Measurements from ENCODE around the gene VAV3.

Gene VAV3

GRCh38 chr1:107555578-107555977 lies 409.4 kb downstream of the VAV3 start:
- DNase-seq, result no peak

- no peak for DNase-seq
Observed at GRCh38 chr1:107552781-107553180, 412.2 kb downstream of the VAV3 start.

DNA sequence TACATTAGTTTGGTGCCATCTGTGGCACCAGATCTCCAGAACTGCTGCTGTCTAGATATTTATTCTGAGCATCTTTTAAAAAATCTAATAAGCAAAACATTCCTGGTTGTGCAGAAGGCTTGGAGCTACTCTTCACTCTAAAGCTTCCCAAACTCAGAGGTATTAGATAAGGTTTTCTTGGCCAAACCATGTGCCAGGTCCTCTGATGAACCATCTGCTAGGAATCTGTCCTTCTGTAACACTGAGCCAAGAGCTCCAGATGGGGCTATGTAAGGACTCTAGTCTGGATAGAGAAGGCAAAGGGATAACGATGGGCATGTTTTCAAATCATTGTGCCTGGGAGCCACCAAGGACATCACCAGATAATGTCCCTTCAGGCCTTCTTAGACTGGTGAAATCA lies 413.5 kb downstream of the VAV3 start:
- no peak for DNase-seq

- no peak for DNase-seq
Observed at GRCh38 chr1:107550358-107550757, 414.6 kb downstream of the VAV3 start.

GRCh38 chr1:107549152-107549810 lies 415.7 kb downstream of the VAV3 start:
- no peak for DNase-seq

DNA sequence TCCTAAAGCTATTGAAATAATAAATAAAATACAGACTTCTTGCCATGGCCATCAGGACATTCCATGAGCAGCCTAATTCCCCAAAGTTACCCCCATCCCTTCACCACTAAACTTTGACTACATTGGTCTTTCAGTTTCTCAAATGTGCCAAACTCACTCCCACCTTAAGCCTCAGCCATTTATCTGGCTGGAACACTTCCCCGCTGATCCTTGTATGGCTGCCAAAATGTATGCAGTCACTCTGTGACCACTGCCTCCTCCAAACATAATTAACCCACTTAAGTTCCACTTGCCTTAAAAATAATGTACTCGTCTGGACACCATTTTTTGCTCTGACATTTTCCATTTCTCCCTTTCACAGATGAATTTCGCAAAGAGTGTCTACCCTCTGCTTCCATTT lies 416.7 kb downstream of the VAV3 start:
- DNase-seq, result no peak

DNA sequence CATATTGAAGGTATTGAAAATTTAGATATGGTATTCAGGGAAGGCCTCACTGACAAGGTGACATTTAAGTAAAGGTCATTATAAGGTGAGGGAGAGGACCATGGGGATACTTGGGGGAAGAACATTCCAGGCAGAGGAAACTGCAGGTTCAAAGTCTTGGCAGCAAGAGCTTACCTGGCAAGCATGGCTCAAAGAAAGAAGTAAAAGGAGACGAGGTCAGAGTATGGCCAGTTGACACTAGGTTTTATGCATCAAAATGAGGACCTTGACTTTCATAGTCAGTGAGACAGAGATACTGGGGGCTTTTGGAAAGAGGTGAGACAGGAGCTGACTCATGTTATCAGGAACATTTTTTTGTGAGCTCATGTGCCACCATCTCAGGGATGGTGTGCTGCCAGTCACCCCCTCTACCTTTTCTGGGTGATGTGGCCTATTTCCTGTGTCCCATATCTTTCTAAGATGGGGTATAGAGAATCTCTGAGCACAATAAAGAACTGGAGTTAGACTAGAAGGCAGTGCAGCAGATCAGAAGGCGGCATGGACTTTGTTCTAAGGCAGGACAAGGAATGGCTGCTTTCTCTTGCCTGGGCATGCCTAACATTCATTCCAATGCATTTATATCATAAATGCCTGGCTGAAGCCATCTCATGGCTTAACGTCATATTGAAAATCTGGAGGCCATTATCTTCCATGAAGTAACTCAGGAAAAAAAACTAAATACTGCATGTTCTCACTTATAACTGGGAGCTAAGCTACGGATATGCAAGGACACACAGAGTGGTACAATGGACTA lies 417.4 kb downstream of the VAV3 start:
- no peak for DNase-seq

- DNase-seq, result no peak
Observed at GRCh38 chr1:107546576-107546975, 418.4 kb downstream of the VAV3 start.

GRCh38 chr1:107545879-107546278 lies 419.1 kb downstream of the VAV3 start:
- DNase-seq, result no peak

DNA sequence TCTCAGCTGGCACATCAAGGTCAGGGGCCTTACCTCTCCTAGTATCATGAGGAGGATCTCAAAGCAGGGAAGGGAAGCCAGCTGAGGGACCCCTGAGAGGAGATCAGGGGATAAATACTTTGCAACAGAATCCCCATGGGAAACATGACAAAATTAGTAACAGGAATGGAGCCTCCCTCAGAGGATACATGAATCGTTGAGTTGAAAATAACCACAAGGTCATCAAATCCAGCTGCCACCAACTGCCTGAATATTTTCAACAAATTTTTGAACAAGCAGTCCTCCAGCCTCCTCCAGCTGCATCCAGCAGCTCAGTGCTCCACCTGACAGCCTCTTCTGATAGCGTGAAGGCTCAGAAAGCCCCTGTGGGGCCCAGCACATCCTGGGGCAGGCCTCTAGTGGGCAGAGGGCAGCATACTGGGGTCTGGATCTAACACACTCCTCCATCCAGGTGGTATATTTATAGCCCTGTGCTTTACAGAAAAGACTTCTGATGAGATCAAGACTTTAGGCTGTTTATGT lies 419.9 kb downstream of the VAV3 start:
- no peak for DNase-seq

DNA sequence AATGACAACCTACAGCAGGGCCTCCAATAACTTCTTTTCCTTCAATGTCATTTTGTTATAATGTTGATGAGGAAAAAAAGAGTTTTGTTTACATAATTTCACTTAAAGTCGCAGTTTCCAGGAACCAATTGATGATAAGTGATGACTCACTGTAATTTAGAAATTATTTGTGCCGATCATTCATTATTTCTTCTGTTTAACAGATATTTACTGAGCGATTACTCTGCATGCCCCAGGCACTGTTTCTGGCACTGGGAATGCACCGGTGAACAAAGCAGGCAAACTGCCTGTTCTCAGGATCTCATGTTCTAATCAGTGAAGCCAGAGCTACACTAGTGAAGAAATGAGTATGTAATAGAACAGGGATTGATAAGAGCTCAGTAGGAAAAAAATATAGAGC lies 420.7 kb downstream of the VAV3 start:
- no peak for DNase-seq

- DNase-seq, result no peak
Observed at GRCh38 chr1:107541412-107541811, 423.6 kb downstream of the VAV3 start.

DNA sequence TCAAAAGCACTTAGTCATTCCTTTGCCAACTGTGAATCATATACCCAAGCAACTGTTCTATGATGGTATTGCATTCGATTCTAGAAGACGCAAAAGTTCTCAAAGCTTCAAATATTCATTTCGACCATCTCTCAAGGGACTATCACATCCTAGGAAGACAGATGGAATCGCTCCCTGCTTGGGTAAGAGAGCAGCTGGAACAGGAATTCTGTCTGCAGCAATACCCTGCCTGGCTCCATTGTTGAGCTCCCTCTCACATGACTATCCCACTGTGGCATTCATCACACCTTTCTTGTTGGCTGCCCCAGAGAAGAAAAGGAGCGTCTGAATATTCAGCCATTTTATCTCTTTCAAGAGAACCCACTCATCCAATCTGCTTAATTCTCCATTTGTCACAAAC lies 426.5 kb downstream of the VAV3 start:
- no peak for DNase-seq

- no peak for DNase-seq
Observed at GRCh38 chr1:107536266-107536665, 428.7 kb downstream of the VAV3 start.

DNA sequence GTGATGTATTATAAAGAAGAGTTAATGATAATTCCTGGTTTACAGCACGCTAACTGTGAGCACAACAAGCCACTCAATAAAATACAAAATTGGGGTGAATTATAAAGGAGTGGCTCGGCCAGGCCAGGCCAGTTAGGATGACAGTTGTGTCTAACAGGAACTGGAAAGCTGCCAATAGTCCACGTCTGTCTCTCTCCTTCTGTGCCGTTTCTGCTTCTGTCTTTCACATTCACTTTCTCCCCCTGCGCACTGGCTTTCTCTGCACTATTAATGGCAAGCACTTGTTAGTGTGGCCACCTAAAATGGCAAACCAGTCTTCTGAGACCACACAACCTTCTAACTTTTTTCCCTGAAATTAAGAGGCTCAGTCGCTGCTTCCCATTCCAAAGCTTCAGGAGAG lies 429.9 kb downstream of the VAV3 start:
- no peak for DNase-seq

- DNase-seq, result no peak
Observed at GRCh38 chr1:107534632-107535031, 430.3 kb downstream of the VAV3 start.

GRCh38 chr1:107533436-107533835 lies 431.5 kb downstream of the VAV3 start:
- no peak for DNase-seq

DNA sequence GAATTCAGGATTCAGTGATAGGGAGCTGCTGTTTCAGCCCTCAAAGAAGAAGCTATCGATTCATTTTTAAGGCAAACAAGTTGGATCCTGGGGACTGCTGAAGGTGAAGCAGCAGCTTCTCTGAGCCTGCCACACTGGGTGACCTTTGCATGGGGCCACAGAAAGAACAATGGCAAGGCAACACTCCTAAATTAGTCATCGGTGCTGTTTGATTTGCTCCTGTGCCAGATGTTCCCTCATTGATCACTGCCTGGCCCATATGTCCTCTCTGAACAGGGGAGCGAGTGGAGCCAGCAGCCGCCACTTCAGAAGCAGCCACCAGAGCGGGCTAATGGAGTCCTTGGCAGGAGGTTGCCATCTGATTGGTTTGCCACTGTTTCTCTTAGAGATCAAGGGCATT lies 432.7 kb downstream of the VAV3 start:
- DNase-seq, result no peak

DNA sequence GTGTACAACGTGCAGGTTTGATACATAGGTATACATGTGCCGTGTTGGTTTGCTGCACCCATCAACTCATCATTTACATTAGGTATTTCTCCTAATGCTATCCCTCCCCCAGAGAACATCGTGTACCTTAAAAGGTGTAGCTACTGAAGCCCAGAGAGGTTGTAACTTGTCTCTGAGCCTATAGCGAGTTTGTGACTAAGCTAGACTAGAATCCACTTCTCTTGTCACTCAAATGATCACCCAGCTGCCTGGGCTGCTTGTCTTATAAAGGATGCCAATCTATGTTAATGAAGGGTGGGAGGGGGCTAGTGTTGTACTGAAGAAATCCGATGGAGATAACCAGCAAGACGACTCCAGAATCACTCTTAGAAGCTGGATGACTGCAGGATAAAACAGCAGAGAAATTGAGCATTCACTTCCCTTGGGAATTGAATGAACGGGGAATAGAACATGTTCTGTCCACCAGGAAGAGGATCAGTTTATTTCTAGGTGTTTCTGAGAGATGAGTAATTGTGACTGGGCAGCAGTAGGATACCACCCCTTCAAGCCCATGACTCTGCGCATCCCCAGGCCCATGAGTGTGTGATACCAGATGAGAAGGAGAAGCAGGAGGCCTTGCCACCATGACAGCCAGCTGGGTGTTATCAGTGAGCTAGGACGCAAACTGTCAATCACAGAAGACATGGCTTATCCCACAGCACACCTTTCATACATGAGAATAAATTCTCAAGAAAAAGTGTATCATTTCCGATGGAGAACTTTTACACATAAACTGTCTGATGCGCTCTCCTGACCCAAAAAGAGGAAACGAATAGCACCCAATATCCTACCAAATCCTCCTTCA lies 433.7 kb downstream of the VAV3 start:
- DNase-seq, result no peak

DNA sequence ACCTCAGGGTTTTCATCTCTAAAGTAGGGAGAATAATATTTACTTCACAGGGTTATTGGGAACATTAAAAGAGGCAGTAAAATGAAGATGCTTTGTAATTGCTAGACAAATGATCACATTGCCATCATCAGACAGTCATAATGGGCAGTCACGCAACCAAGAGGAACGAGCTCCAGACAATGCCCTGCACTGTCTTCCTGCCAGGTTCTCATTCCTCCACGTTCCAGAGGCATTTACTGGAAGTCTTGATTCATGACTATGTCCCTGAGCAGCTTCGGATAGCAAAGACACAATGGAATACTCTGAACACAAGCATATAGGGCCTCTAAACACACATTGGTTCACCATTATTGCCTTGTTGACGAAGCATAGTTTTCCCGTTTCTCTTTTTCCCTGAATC lies 434.4 kb downstream of the VAV3 start:
- DNase-seq, result no peak

DNA sequence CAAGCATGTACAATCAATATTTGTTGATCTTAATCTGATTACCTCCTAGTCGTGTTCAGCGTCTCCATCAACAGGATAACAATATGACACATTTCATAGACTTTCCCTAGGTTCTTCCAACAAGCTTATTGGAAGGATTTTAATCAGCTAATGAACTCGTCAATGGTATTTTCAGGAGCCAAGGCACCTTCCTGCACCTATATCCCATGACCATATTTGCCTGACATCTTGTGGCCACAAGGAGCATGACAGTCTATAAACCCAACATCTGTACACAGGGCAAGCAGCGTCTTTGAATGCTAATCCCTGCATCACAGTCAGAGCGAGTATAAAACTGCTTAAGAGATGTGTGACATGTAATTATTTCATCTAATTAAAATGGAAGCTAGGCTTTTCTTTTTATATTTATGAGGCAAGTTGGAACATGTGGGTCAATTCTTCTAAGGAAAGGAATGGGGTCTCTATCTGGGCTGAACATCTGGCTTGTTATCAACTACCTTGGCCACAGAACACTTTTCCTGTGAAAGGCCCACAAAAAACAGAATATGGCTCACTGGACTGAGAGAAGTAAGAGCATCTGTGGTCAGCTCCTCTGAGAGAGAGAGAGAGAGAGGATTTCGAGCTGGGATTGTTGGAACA lies 435.4 kb downstream of the VAV3 start:
- DNase-seq, result peak in 1 of 2 donors; percentile 1

DNA sequence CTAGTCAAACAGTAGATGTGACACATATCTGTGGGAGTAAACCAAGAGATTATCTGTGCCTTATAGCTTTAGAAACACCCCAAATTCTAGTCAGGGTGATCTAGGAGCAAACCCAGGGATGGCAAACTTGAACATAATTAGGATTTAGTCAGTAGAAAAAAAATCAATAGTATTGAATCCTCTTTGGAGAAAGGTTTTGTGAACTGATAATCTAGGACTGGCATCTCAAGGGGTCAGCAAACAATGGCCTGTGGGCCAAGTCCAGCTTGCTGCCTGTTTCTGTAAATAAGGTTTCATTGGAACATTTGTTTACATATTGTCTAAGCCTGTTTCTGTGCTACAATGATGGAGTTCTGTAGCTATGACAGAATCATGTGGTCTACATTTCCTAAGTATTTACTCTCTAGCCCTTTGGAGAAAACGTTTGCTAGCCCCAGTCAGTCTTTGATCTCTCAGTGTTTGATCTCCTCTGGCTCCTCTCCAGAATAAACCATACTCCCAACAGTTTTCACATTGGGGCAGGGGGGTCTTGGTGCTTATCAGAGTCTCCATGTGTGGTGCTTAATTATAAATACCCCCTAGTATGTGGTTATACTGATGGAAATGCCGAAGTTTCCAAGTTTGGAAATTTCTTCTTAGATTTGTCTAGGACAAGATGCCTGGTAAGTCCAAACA lies 438.3 kb downstream of the VAV3 start:
- no peak for DNase-seq

All from stimulated activated CD4-positive, alpha-beta T cell treated with anti-CD3 and anti-CD28 coated beads, Interleukin-2, amount 100 ng/mL, for 48 hours (primary cell).